Cardiac ventricle fibroblast (primary cell): ENCODE data around the gene MYO3B. TPM values are rescaled to one million over a fixed set of nuclear protein-coding genes. Genes with fewer than 3 reads are reported as not detected.

Source experiments
- total RNA-seq: library from RNA; depleted of rRNA; stranded (reverse); fragments of >200 nt; gene quantifications from 2 replicates; pipeline ENCODE4 v1.2.3, GENCODE V29; 2015

The MYO3B gene
- total RNA-seq = not detected in 2 replicates

GRCh38 chr2:170177950-170178781 is at the start of gene MYO3B:
Gene MYO3B (plus strand): TSS chr2:170178147. CDS start chr2:170178288, 141 bp downstream.

